Erythroblast (primary cell): ENCODE results near the gene FBXL17.

Experiments
- DNase-seq, 2 experiments: peaks; one replicate each; lab custom pipeline; 2025; lab: John Stamatoyannopoulos, UW
- GATA1 ChIP-seq: IDR thresholded peaks from 2 replicates; pipeline ENCODE4 v1.6.1; 2011; ENCODE audit warnings: low read depth, mild to moderate bottlenecking, control low read depth, low read length, moderate library complexity
- POLR2A ChIP-seq: IDR thresholded peaks from 2 replicates; pipeline ENCODE4 v1.6.1; 2011; ENCODE audit warnings: mild to moderate bottlenecking, low read length

The FBXL17 gene

DNA sequence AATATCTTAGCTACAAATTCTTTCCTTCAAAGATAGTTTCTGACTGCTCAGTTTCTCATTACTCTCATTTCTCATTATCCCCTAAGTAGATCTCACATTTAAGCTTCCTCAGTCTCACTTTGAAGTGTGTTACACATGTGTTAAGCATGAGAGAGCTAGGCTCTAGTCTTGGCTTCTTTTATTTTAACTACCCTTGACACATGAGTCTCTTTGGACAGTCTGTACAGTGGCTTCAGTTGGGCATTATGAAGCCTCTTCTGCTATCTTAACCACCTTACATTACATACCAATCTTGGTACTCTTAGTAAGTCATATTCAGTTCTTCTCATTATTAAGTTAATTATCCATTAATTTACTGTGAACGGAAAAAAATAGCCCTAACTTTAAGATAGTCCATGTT, 232.5 kb downstream of the FBXL17 start:
- TF ChIP-seq POLR2A (no peak), GATA1 (no peak)
- DNase-seq: no peak

GRCh38 chr5:108148715-108149139, 233.2 kb downstream of the FBXL17 start:
- TF ChIP-seq POLR2A (no peak), GATA1 (no peak)
- DNase-seq: peak in 1 of 2 experiments; percentile 5

- no peak for DNase-seq
- TF ChIP-seq POLR2A (no peak), GATA1 (no peak)
Measured at GRCh38 chr5:108146222-108146621, 235.7 kb downstream of the FBXL17 start.

DNA sequence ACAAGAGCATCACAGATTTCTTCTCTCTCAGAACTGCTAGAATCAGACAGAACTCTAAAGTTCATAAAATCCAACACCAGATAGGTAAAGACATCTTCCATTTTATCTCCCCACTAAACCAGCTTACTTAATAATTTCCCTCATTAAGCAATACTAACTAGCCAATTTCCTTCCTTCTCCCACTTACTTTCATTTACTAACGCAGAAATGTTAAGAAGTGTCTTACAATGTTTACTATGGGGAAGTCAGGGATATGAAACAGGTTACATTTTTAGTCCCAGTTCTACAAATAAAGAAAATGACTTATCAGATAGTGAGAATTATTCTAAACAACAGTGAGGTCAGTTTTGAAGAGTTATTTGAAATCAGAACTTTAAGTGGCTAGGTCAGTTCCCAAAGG, 236.5 kb downstream of the FBXL17 start:
- TF ChIP-seq GATA1 (no peak), POLR2A (no peak)
- DNase-seq: no peak

DNA sequence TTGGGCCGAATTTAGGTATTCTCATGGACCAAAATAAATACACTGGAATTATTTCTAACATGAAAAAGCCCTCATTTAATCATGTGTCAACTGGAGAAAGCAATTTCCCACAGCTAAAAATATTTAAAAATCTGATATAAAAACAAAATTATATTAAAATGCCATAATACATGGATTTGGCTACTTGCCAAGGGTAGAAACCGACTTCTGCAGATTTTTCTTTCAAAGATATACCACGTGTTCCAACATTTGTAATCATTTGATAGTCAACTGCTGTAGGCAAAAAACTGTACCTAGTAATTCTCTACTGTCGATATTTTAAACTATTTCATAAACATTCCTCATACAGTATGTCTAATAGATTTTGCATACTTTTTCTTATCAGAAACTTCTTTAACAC, 237.6 kb downstream of the FBXL17 start:
- TF ChIP-seq GATA1 (no peak), POLR2A (no peak)
- DNase-seq: no peak

GRCh38 chr5:108143581-108143980, 238.3 kb downstream of the FBXL17 start:
- TF ChIP-seq POLR2A: no peak
- TF ChIP-seq GATA1: no peak
- no peak for DNase-seq

- DNase-seq: no peak
- TF ChIP-seq GATA1 (no peak), POLR2A (no peak)
Measured at GRCh38 chr5:108141676-108142075, 240.2 kb downstream of the FBXL17 start.

GRCh38 chr5:108136493-108136892, 245.4 kb downstream of the FBXL17 start:
- TF ChIP-seq POLR2A (no peak), GATA1 (no peak)
- DNase-seq: no peak

- TF ChIP-seq GATA1 (no peak), POLR2A (no peak)
- DNase-seq: no peak
Measured at GRCh38 chr5:108129129-108129528, 252.8 kb downstream of the FBXL17 start.

- TF ChIP-seq POLR2A: no peak
- no peak for TF ChIP-seq GATA1
- DNase-seq: no peak
Measured at GRCh38 chr5:108125771-108126511, 256.0 kb downstream of the FBXL17 start.

GRCh38 chr5:108124596-108124995, 257.3 kb downstream of the FBXL17 start:
- TF ChIP-seq GATA1 (no peak), POLR2A (no peak)
- no peak for DNase-seq

DNA sequence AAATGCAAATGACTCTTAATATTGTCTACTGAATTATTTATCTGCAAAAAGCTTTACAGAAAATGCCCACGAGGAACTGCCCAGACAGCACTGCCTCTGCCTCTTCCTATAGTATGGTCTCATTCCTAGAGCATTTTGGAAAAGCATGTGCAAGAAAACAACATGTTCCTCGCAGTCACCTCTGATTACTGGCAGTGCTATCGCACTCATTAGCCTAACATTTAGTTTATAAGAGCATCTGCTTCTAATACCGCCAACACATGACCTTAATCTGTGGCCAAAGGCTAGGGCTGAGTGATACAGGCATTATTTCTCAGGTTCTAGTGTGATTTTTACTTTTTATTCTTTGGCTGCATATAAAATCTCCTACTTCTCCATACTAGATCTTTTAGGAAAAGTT, 259.2 kb downstream of the FBXL17 start:
- no peak for DNase-seq

GRCh38 chr5:108118813-108119514, 262.9 kb downstream of the FBXL17 start:
- TF ChIP-seq GATA1: no peak
- TF ChIP-seq POLR2A: no peak

More for the DNA sequence above, 259.2 kb downstream of the FBXL17 start:
- no peak for TF ChIP-seq GATA1
- no peak for TF ChIP-seq POLR2A

DNA sequence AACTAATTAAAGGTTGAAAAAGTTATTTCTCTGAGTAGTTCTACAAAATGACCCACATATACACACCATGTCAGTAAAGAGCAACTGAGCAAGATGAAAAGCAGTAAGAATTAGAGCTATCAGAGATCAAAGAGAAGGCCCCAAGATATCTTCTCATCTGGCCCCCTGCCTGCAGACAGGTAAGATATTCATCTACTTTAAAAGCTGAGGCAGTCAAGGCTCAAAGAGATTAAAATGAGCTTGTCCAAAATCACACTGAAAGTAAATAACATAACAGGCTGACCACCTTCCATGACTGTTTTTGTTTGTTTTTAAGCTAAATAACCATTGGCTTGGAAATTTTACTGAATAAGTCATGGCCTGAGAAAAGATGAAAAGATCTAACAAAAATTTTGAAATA, 266.2 kb downstream of the FBXL17 start:
- DNase-seq: no peak

More at GRCh38 chr5:108118813-108119514, 262.9 kb downstream of the FBXL17 start:
- DNase-seq: no peak

DNA sequence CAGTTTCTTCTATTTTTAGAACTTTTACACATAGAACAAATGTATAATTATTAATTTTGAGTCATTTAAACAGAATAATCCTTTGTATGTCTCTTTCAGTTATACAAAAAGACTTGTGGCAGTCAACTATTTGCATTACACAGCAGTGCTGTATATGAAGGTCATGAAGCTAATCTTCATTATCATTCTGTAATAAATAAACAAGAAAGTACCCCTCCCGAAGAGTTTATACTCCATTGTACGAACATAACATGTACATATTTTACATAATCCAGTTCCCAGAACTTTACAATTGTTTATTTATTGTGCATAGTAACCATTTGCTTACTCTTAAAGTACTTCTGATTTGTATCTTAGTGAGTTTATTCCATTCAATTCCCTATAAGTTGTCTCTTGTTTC, 267.9 kb downstream of the FBXL17 start:
- no peak for DNase-seq
- TF ChIP-seq POLR2A (no peak), GATA1 (no peak)

More for the DNA sequence above, 266.2 kb downstream of the FBXL17 start:
- TF ChIP-seq POLR2A (no peak), GATA1 (no peak)

DNA sequence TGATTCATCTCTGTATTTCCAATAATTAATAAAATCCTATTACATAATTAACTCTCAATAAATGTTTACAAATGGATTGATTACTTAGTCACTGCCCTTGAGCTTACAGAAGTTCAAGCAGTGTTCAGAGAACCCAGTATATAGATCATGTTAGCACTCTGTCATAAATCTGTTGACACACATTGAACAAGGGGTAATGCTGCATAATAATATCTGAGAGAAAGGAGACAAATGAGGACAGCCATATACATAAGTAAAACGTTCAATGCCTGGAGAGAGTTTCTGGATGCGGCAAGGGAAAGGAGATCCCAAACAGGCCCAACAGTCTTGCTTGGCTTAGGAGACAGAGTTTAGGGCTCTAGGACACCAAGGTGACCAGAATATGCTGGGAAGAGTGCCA, 270.2 kb downstream of the FBXL17 start:
- no peak for DNase-seq
- TF ChIP-seq GATA1 (no peak), POLR2A (no peak)
